GM23248 (cell line): ENCODE results near the gene TRDN. TPM values are rescaled to one million over a fixed set of nuclear protein-coding genes. Genes with fewer than 3 reads are reported as not detected.

Experiments
- DNase-seq: peaks from one replicate; pipeline ENCODE4 v3.0.0-alpha.2; 2015
- H2AFZ ChIP-seq: fragments of 200-600 bp; sonication (generic); 2 replicates; pipeline ENCODE4 v1.6.1; 2016; ENCODE audit warnings: antibody characterized with exemption
- H3F3A ChIP-seq: fragments of 200-600 bp; sonication (generic); 2 replicates; pipeline ENCODE4 v1.6.1; 2016; ENCODE audit warnings: mild to moderate bottlenecking, antibody characterized with exemption, mixed run types; ENCODE audit not compliant: insufficient read depth
- H3K27ac ChIP-seq: fragments of 200-600 bp; sonication (generic); 2 replicates; pipeline ENCODE4 v1.5.1; 2016; ENCODE audit warnings: mild to moderate bottlenecking
- H3K27me3 ChIP-seq: fragments of 200-600 bp; sonication (generic); replicated peaks from 2 replicates; pipeline ENCODE4 v1.6.1; 2016; ENCODE audit warnings: mild to moderate bottlenecking; ENCODE audit not compliant: insufficient read depth
- H3K36me3 ChIP-seq: fragments of 200-600 bp; sonication (generic); 2 replicates; pipeline ENCODE4 v1.6.1; 2016; ENCODE audit warnings: low read depth, mild to moderate bottlenecking
- H3K4me1 ChIP-seq: fragments of 200-600 bp; sonication (generic); 2 replicates; pipeline ENCODE4 v1.6.1; 2016; ENCODE audit warnings: mild to moderate bottlenecking; ENCODE audit not compliant: insufficient read depth
- H3K4me2 ChIP-seq: fragments of 200-600 bp; sonication (generic); one replicate; pipeline ENCODE4 v1.6.1; 2016; ENCODE audit warnings: mild to moderate bottlenecking; ENCODE audit not compliant: unreplicated experiment
- H3K4me3 ChIP-seq: fragments of 200-600 bp; sonication (generic); 2 replicates; pipeline ENCODE4 v1.5.1; 2016; ENCODE audit warnings: mild to moderate bottlenecking
- H3K79me2 ChIP-seq: fragments of 200-600 bp; sonication (generic); 2 replicates; pipeline ENCODE4 v1.6.1; 2016; ENCODE audit warnings: mild to moderate bottlenecking; ENCODE audit not compliant: insufficient read depth
- H3K9ac ChIP-seq: fragments of 200-600 bp; sonication (generic); 2 replicates; pipeline ENCODE4 v1.6.1; 2016; ENCODE audit warnings: mild to moderate bottlenecking
- H3K9me2 ChIP-seq: fragments of 200-600 bp; sonication (generic); 2 replicates; pipeline ENCODE4 v1.6.1; 2016; ENCODE audit warnings: mixed run types, mild to moderate bottlenecking, moderate library complexity; ENCODE audit not compliant: insufficient read depth
- H3K9me3 ChIP-seq: fragments of 200-600 bp; sonication (generic); one replicate; pipeline ENCODE4 v1.6.1; 2017; ENCODE audit warnings: low read depth
- H4K20me1 ChIP-seq: fragments of 200-600 bp; sonication (generic); 2 replicates; pipeline ENCODE4 v1.6.0; 2016; ENCODE audit not compliant: insufficient read depth
- EZH2 ChIP-seq: fragments of 200-600 bp; sonication (generic); IDR thresholded peaks from 2 replicates; pipeline ENCODE4 v1.6.1; 2018; ENCODE audit warnings: antibody characterized with exemption, mild to moderate bottlenecking; ENCODE audit not compliant: insufficient read depth, poor library complexity, severe bottlenecking
- EZH2phosphoT487 ChIP-seq: fragments of 200-600 bp; sonication (generic); IDR thresholded peaks from 2 replicates; pipeline ENCODE4 v1.6.1; 2018; ENCODE audit warnings: antibody characterized with exemption, moderate library complexity, mild to moderate bottlenecking, low read depth; ENCODE audit not compliant: insufficient read depth
- WGBS, 2 experiments: methylation state at CpG; one replicate each; pipeline ENCODE4 v1.1.6; 2015 to 2017; ENCODE audit warnings: low lambda C conversion rate in 2 of 2, low coverage in 1 of 2; ENCODE audit errors: missing lambda C conversion rate in 2 of 2; 5-methylcytosine and 5-hydroxymethylcytosine counted together
- in situ Hi-C: fragments of 300-500 bp; cut with MboI; formaldehyde crosslinking; loops from 2 replicates; pipeline ENCODE4 v1.15.0; 2020
- polyA plus RNA-seq: library from polyadenylated mRNA; unstranded; fragments of >200 nt; fragmentation: Nextera tagmentation; extraction: Ambion mirVana; gene quantifications from 2 replicates; pipeline ENCODE4 v1.2.1, GENCODE V29; 2016
- total RNA-seq: library from RNA; depleted of rRNA; stranded (reverse); fragments of >200 nt; shearing (Covaris generic); gene quantifications from 2 replicates; pipeline ENCODE4 v1.2.3, GENCODE V29; 2014

TRDN gene
- total and polyA plus RNA-seq, 2 experiments from 2014 or later = not detected

DNA sequence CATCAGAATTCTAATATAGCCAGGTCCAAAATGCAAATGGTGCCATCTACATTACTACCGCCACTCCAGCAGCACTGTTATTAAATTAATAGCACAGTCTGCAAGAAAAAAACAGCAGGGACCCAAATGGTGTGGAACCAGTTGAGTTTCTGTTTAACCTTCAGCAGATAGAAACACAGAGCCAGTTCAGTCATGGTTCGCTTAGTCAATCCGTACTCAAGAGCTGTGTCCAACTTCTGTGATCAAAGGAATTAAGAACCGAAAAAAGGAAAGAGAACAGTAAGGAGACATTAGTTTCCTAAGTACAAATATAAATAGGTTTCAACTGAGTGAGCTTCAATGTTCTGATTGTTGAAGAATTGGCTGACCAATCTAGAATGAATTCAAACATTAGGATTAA lies 107.7 kb downstream of the TRDN start:
- H3K4me3 ChIP-seq = no peak overlapping the region
- in situ Hi-C loops = no loop called here
- H3K9me2 ChIP-seq = no peaks in the 10 kb centered on the region
- H3K36me3 ChIP-seq = no peaks in the 10 kb centered on the region
- WGBS, 2 experiments = 80 to 86% methylated on average over 4 of the region's 4 CpGs
- H3K9ac ChIP-seq = no peak overlapping the region
- no peak overlapping the region for H2AFZ ChIP-seq
- H3K4me1 ChIP-seq = no peaks in the 10 kb centered on the region
- no peak overlapping the region for H3K27ac ChIP-seq
- no peaks in the 10 kb centered on the region for H3K79me2 ChIP-seq
- H3K27me3 ChIP-seq = no peaks in the 10 kb centered on the region
- no peaks in the 10 kb centered on the region for H4K20me1 ChIP-seq
- no peak overlapping the region for H3K4me2 ChIP-seq
- H3K9me3 ChIP-seq = no peaks in the 10 kb centered on the region
- no peak for TF ChIP-seq EZH2phosphoT487
- no peak for TF ChIP-seq EZH2
- no peak for DNase-seq
- no peaks in the 10 kb centered on the region for H3F3A ChIP-seq

DNA sequence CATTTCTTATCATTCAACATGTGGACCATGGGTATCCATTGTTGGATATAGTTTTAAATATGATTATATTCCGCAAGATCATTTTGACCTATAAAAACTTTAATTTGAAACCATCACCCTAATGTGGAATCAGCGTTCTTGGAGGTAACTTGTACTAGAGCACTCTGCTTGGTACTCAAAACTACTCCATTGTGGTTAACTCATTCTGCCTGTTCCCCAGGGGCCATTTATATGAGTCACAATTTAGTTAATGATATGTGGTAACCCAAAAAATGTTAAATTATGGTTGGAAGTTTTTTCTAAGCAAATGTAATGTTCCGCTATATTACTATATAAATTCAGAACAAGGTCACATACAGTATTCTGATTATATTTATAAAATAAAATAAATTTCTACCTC lies 109.3 kb downstream of the TRDN start:
- Histone ChIP-seq H3K4me3 (no peak overlapping the region), H3K79me2 (no peaks in the 10 kb centered on the region), H3K4me2 (no peak overlapping the region), H3K4me1 (no peaks in the 10 kb centered on the region), H3K9ac (no peak overlapping the region), H2AFZ (no peak overlapping the region), H3K27me3 (no peaks in the 10 kb centered on the region), H3K27ac (no peak overlapping the region), H3K36me3 (no peaks in the 10 kb centered on the region), H3K9me2 (no peaks in the 10 kb centered on the region), H4K20me1 (no peaks in the 10 kb centered on the region), H3K9me3 (no peaks in the 10 kb centered on the region), H3F3A (no peaks in the 10 kb centered on the region)
- 74 to 78% methylated on average over 3 of the region's 3 CpGs for WGBS, 2 experiments
- TF ChIP-seq EZH2phosphoT487 = no peak
- DNase-seq = no peak
- in situ Hi-C loops = no loop called here

DNA sequence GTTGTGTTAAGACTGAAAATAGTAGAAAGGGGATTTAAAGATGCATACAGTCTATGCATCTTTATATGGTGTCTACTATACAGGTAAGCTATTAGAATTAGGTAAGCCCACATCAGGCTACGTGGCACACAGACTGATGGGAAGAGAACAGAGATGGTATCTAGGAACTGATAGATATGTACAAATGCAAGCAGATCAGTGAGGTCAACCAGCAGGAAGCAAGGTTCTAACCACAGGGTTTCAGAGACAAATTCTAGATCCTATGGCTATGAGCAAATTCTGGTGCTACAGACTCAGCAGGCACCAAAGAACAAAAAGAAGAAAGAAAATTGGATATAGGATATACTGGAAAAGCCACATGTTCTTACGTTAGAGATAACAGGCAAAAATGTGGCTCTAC lies 110.6 kb downstream of the TRDN start:
- Histone ChIP-seq H3K4me2 (no peak overlapping the region), H3K79me2 (no peaks in the 10 kb centered on the region), H3K27me3 (no peaks in the 10 kb centered on the region), H3K4me1 (no peaks in the 10 kb centered on the region), H3K9me3 (no peaks in the 10 kb centered on the region), H3K9ac (no peak overlapping the region), H3K4me3 (no peak overlapping the region), H3K36me3 (no peaks in the 10 kb centered on the region), H3F3A (no peaks in the 10 kb centered on the region), H3K9me2 (no peaks in the 10 kb centered on the region), H2AFZ (no peak overlapping the region), H4K20me1 (no peaks in the 10 kb centered on the region), H3K27ac (no peak overlapping the region)
- in situ Hi-C loops = no loop called here
- TF ChIP-seq EZH2phosphoT487 = no peak
- TF ChIP-seq EZH2 = no peak
- 35 to 48% methylated on average over 2 of the region's 2 CpGs for WGBS, 2 experiments
- no peak for DNase-seq

DNA sequence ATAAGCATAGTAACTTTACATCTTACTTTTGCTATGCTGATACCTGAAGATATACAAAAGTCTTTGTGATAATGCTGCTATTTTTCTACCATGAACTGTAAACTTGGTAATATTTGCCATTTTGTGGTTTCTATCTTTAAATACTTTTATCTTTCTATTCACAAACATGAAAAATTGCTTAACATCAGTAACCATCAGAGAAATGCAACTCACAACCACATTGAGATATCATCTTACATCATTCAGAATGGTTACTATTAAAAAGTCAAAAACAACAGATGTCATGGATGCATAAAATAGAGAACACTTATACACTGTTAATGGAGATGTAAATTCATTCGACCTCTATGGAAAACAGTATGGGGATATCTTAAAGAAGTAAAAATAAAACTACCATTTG lies 112.0 kb downstream of the TRDN start:
- H3K4me3 ChIP-seq = no peak overlapping the region
- DNase-seq = no peak
- no peak overlapping the region for H3K27ac ChIP-seq
- in situ Hi-C loops = no loop called here
- H3K4me2 ChIP-seq = no peak overlapping the region
- no peak for TF ChIP-seq EZH2phosphoT487
- no peak for TF ChIP-seq EZH2
- H3K27me3 ChIP-seq = no peaks in the 10 kb centered on the region
- H3K9me3 ChIP-seq = no peaks in the 10 kb centered on the region
- H3K9ac ChIP-seq = no peak overlapping the region
- WGBS, 2 experiments = 20% methylated on average over 1 of the region's 1 CpG
- no peaks in the 10 kb centered on the region for H3K79me2 ChIP-seq
- H3K36me3 ChIP-seq = no peaks in the 10 kb centered on the region
- no peaks in the 10 kb centered on the region for H3K4me1 ChIP-seq
- H3K9me2 ChIP-seq = no peaks in the 10 kb centered on the region
- H4K20me1 ChIP-seq = no peaks in the 10 kb centered on the region
- no peaks in the 10 kb centered on the region for H3F3A ChIP-seq
- H2AFZ ChIP-seq = no peak overlapping the region

DNA sequence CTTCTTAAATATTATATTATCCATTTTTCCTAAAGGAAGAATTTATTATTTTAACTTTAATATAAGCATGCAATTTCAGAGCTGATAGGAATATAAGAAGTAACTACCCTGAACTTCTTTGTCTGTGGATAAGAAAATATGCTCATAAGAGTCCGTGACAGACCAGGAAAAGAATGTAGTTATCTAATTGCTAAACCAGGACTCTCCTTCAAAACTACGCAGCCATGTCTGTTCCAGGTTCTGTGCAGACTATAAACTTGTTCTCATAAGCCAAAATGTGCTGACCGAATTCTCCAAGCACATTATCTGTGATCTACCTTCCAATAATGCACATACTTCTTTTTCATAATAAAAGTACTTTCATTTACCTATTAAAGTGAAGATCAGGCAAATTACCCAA lies 116.5 kb downstream of the TRDN start:
- WGBS, 2 experiments = 13 to 20% methylated on average over 3 of the region's 3 CpGs
- Histone ChIP-seq H3K36me3 (no peaks in the 10 kb centered on the region), H2AFZ (no peak overlapping the region), H3K4me3 (no peak overlapping the region), H3K27ac (no peak overlapping the region), H3K9ac (no peak overlapping the region), H4K20me1 (no peaks in the 10 kb centered on the region), H3K4me2 (no peak overlapping the region), H3K9me3 (no peaks in the 10 kb centered on the region), H3K9me2 (no peaks in the 10 kb centered on the region), H3F3A (no peaks in the 10 kb centered on the region), H3K79me2 (no peaks in the 10 kb centered on the region), H3K27me3 (no peaks in the 10 kb centered on the region), H3K4me1 (peaks cover 5% of the 10 kb centered on the region; the same call in 1 of the 2 replicates)
- in situ Hi-C loops = no loop called here
- no peak for TF ChIP-seq EZH2
- no peak for TF ChIP-seq EZH2phosphoT487
- peak; percentile 41 for DNase-seq
